ENCODE data around the gene KLF5. TPM values are rescaled to one million over a fixed set of nuclear protein-coding genes. Genes with fewer than 3 reads are reported as not detected.

The KLF5 gene
- total RNA-seq, 2 experiments from 2014 or later = 0.29 to 0.82 TPM

DNA sequence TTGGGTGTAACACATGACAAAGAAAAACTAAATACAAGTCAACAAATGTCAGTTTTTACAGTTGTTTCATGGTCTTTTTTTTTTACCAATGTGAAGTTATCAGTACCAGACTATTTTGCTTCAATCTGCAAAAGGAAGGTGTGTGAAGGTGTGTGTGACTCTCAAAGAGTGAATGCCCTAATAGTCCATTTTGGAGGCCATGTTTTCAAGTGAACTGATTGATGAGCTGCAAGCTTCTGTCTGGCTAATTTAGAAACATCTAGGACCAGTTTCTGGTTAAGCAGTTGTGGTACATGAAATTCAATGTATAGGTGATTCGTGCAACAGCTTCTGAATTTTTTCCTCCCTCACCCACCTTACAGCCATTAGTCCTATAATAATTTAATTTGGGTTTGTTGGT, 16.1 kb downstream of the KLF5 start:
- Histone ChIP-seq H3K27ac (ENCODE audit: low read depth, low read length, poor library complexity, severe bottlenecking) (no peak overlapping the region), H3K79me2 (ENCODE audit: insufficient read depth, low read depth, low read length) (no peaks in the 10 kb centered on the region), H3K4me3 (ENCODE audit: low read depth, low read length, poor library complexity, severe bottlenecking) (no peak overlapping the region), H4K20me1 (ENCODE audit: insufficient read depth, low read length) (no peaks in the 10 kb centered on the region), H3K9me3 (ENCODE audit: low read length) (no peaks in the 10 kb centered on the region), H3K4me2 (ENCODE audit: low read length) (no peak overlapping the region), H3K4me1 (ENCODE audit: insufficient read depth, low read length, poor library complexity, severe bottlenecking) (no peaks in the 10 kb centered on the region), H2AFZ (ENCODE audit: low read length) (no peak overlapping the region), H3K9me2 (ENCODE audit: insufficient read depth, low read length) (no peaks in the 10 kb centered on the region), H3K36me3 (ENCODE audit: insufficient read depth, low read length) (no peaks in the 10 kb centered on the region)
- intact Hi-C loops (cut with micrococcal nuclease; ENCODE audit: unreplicated experiment) = no loop called here
- CTCF ChIA-PET (ENCODE audit: unreplicated experiment) = no interaction called here
- no peak for DNase-seq (ENCODE audit: low spot score)
- BruUV-seq (replicated peaks) = no TSS peak
- POLR2A ChIA-PET = interaction anchor here (0.6 to 0.8 kb wide), 2 partner anchors 143 to 320 kb away, joined by 3 read pairs; no protein-coding TSS in a partner anchor
- TF ChIP-seq, protein P1, sequence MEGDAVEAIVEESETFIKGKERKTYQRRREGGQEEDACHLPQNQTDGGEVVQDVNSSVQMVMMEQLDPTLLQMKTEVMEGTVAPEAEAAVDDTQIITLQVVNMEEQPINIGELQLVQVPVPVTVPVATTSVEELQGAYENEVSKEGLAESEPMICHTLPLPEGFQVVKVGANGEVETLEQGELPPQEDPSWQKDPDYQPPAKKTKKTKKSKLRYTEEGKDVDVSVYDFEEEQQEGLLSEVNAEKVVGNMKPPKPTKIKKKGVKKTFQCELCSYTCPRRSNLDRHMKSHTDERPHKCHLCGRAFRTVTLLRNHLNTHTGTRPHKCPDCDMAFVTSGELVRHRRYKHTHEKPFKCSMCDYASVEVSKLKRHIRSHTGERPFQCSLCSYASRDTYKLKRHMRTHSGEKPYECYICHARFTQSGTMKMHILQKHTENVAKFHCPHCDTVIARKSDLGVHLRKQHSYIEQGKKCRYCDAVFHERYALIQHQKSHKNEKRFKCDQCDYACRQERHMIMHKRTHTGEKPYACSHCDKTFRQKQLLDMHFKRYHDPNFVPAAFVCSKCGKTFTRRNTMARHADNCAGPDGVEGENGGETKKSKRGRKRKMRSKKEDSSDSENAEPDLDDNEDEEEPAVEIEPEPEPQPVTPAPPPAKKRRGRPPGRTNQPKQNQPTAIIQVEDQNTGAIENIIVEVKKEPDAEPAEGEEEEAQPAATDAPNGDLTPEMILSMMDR (conservative IDR thresholded peaks at IDR 0.05; ENCODE audit: low read length) = no peak
- no peak for TF ChIP-seq EZH2phosphoT487 (IDR thresholded peaks at IDR 0.05; ENCODE audit: borderline replicate concordance, low read depth, low read length)

DNA sequence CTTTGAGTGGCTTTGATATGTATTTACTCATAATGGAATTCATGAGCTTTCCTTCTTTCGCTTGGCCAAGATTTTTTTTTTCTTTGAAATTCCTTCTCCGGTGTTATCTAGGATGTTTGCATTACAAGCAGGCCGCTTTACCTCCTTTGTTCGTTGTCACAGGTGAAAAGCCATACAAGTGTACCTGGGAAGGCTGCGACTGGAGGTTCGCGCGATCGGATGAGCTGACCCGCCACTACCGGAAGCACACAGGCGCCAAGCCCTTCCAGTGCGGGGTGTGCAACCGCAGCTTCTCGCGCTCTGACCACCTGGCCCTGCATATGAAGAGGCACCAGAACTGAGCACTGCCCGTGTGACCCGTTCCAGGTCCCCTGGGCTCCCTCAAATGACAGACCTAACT, 16.7 kb downstream of the KLF5 start:
- no TSS peak for BruUV-seq (replicated peaks)
- H3K4me3 ChIP-seq (ENCODE audit: low read depth, low read length, poor library complexity, severe bottlenecking) = no peak overlapping the region
- no peaks in the 10 kb centered on the region for H3K4me1 ChIP-seq (ENCODE audit: insufficient read depth, low read length, poor library complexity, severe bottlenecking)
- no peaks in the 10 kb centered on the region for H3K9me2 ChIP-seq (ENCODE audit: insufficient read depth, low read length)
- H3K9me3 ChIP-seq (ENCODE audit: low read length) = no peaks in the 10 kb centered on the region
- CTCF ChIA-PET (ENCODE audit: unreplicated experiment) = no interaction called here
- no peak overlapping the region for H3K4me2 ChIP-seq (ENCODE audit: low read length)
- intact Hi-C loops (cut with micrococcal nuclease; ENCODE audit: unreplicated experiment) = no loop called here
- H3K27ac ChIP-seq (ENCODE audit: low read depth, low read length, poor library complexity, severe bottlenecking) = no peak overlapping the region
- H4K20me1 ChIP-seq (ENCODE audit: insufficient read depth, low read length) = no peaks in the 10 kb centered on the region
- H3K36me3 ChIP-seq (ENCODE audit: insufficient read depth, low read length) = no peaks in the 10 kb centered on the region
- TF ChIP-seq, protein P1 (conservative IDR thresholded peaks at IDR 0.05; ENCODE audit: low read length) = no peak
- no peak for TF ChIP-seq EZH2phosphoT487 (IDR thresholded peaks at IDR 0.05; ENCODE audit: borderline replicate concordance, low read depth, low read length)
- POLR2A ChIA-PET = interaction anchor here (0.6 to 0.8 kb wide), 2 partner anchors 142 to 320 kb away, joined by 3 read pairs; no protein-coding TSS in a partner anchor
- no peak overlapping the region for H2AFZ ChIP-seq (ENCODE audit: low read length)
- no peaks in the 10 kb centered on the region for H3K79me2 ChIP-seq (ENCODE audit: insufficient read depth, low read depth, low read length)
- DNase-seq (ENCODE audit: low spot score) = no peak

DNA sequence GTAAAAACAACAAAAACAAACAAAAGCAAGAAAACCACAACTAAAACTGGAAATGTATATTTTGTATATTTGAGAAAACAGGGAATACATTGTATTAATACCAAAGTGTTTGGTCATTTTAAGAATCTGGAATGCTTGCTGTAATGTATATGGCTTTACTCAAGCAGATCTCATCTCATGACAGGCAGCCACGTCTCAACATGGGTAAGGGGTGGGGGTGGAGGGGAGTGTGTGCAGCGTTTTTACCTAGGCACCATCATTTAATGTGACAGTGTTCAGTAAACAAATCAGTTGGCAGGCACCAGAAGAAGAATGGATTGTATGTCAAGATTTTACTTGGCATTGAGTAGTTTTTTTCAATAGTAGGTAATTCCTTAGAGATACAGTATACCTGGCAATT, 17.1 kb downstream of the KLF5 start:
- Histone ChIP-seq H3K9me2 (ENCODE audit: insufficient read depth, low read length) (no peaks in the 10 kb centered on the region), H3K79me2 (ENCODE audit: insufficient read depth, low read depth, low read length) (no peaks in the 10 kb centered on the region), H3K4me2 (ENCODE audit: low read length) (no peak overlapping the region), H3K4me1 (ENCODE audit: insufficient read depth, low read length, poor library complexity, severe bottlenecking) (no peaks in the 10 kb centered on the region), H3K9me3 (ENCODE audit: low read length) (no peaks in the 10 kb centered on the region), H4K20me1 (ENCODE audit: insufficient read depth, low read length) (no peaks in the 10 kb centered on the region), H2AFZ (ENCODE audit: low read length) (no peak overlapping the region), H3K27ac (ENCODE audit: low read depth, low read length, poor library complexity, severe bottlenecking) (no peak overlapping the region), H3K36me3 (ENCODE audit: insufficient read depth, low read length) (no peaks in the 10 kb centered on the region), H3K4me3 (ENCODE audit: low read depth, low read length, poor library complexity, severe bottlenecking) (no peak overlapping the region)
- POLR2A ChIA-PET = no interaction called here
- intact Hi-C loops (cut with micrococcal nuclease; ENCODE audit: unreplicated experiment) = no loop called here
- TF ChIP-seq, protein P1 (conservative IDR thresholded peaks at IDR 0.05; ENCODE audit: low read length) = no peak
- TF ChIP-seq EZH2phosphoT487 (IDR thresholded peaks at IDR 0.05; ENCODE audit: borderline replicate concordance, low read depth, low read length) = no peak
- CTCF ChIA-PET (ENCODE audit: unreplicated experiment) = no interaction called here
- no TSS peak for BruUV-seq (replicated peaks)
- DNase-seq (ENCODE audit: low spot score) = no peak
